K562 (cell line): ENCODE results near the gene CPED1. TPM values are rescaled to one million over a fixed set of nuclear protein-coding genes. Genes with fewer than 3 reads are reported as not detected.

ENCODE experiments used
- ATF4 ChIP-seq: fragments of 450-650 bp; formaldehyde crosslinking; IDR thresholded peaks from 2 replicates; pipeline ENCODE4 v1.4.0; 2022; ENCODE audit warnings: mild to moderate bottlenecking, moderate library complexity
- ATF6 ChIP-seq: sonication (generic); formaldehyde crosslinking; IDR thresholded peaks from 2 replicates; pipeline ENCODE4 v1.4.0; 2020; ENCODE audit warnings: mild to moderate bottlenecking, missing genetic modification reagents
- FOXA3 ChIP-seq, 2 experiments: fragments of 450-650 bp in 1 of 2; sonication (generic) in 1 of 2; formaldehyde crosslinking; IDR thresholded peaks in 1 of 2; conservative IDR thresholded peaks in 1 of 2; 2 replicates each; pipeline versions ENCODE4 v1.4.0 to v1.8.0; 2020 to 2022; ENCODE audit warnings: mild to moderate bottlenecking in 2 of 2, missing genetic modification reagents in 1 of 2
- HDGF ChIP-seq: fragments of 450-650 bp; IDR thresholded peaks from 2 replicates; pipeline ENCODE4 v1.6.1; 2016
- HMBOX1 ChIP-seq: sonication (generic); IDR thresholded peaks from 2 replicates; pipeline ENCODE4 v1.6.1; 2016
- ID3 ChIP-seq, 2 experiments: fragments of 250-450 bp in 1 of 2; fragments of 450-650 bp in 1 of 2; sonication (Bioruptor Pico) in 1 of 2; IDR thresholded peaks; 2 replicates each; pipeline versions ENCODE4 v1.6.1 to v1.8.0; 2016 to 2021; ENCODE audit warnings: mild to moderate bottlenecking in 2 of 2, moderate library complexity in 2 of 2, missing compliant biosample characterization in 1 of 2, missing genetic modification characterization in 1 of 2
- NR2C2 ChIP-seq, 2 experiments: fragments of 200-800 bp in 1 of 2; sonication (Bioruptor generic) in 1 of 2; sonication (generic) in 1 of 2; formaldehyde crosslinking in 1 of 2; IDR thresholded peaks; 2 replicates each; pipeline versions ENCODE4 v1.6.1 to v1.8.0; 2016 to 2022; ENCODE audit warnings: mild to moderate bottlenecking in 1 of 2, missing compliant biosample characterization in 1 of 2, missing genetic modification characterization in 1 of 2, missing genetic modification reagents in 1 of 2
- XRCC5 ChIP-seq: fragments of 200-400 bp; formaldehyde crosslinking; IDR thresholded peaks from 2 replicates; pipeline ENCODE4 v1.6.1; 2017; ENCODE audit warnings: low read depth, mild to moderate bottlenecking, low read length
- ZBTB17 ChIP-seq: fragments of 450-650 bp; formaldehyde crosslinking; IDR thresholded peaks from 2 replicates; pipeline ENCODE4 v1.4.0; 2020; ENCODE audit warnings: mild to moderate bottlenecking
- polyA plus RNA-seq, 8 experiments: library from polyadenylated mRNA; depleted of rRNA in 4 of 8; stranded (reverse) in 5 of 8; unstranded in 3 of 8; fragments of >200 nt; fragmentation: Nextera tagmentation in 2 of 8; fragmentation: Illumina TruSeq in 1 of 8; extraction: Ambion mirVana in 2 of 8; extraction: Trizol in 1 of 8; gene quantifications; 2 replicates each; pipeline versions ENCODE4 v1.2.1 to v1.2.3, GENCODE V29; 2011 to 2014; ENCODE audit warnings: inconsistent platforms in 1 of 8, missing spikeins in 1 of 8
- total RNA-seq, 7 experiments: library from RNA; depleted of rRNA in 6 of 7; stranded (reverse); fragments of >200 nt in 6 of 7; fragmentation: Illumina TruSeq in 2 of 7; extraction: Trizol in 2 of 7; gene quantifications; 2 replicates each; pipeline versions ENCODE4 v1.2.1 to v1.2.3, GENCODE V29; 2011 to 2021; ENCODE audit warnings: low replicate concordance in 1 of 7

The CPED1 gene
- total and polyA plus RNA-seq, 9 of the 15 experiments (the other 6 are each of a cell fraction or from before 2014, with no cell fraction given) = 195 to 393 (median 290) TPM

- TF ChIP-seq ID3 (CRISPR knock-in tag; IDR thresholded peaks at IDR 0.05) = 0 out of 2 replicates have a peak, but pooled peaks have one; percentile 19
- TF ChIP-seq ID3 (tag; IDR thresholded peaks at IDR 0.05) = no peak
- no peak for TF ChIP-seq NR2C2 (CRISPR knock-in tag; IDR thresholded peaks at IDR 0.05)
- peak; percentile 41; the same call in 1 of the 2 replicates for TF ChIP-seq NR2C2 (tag; IDR thresholded peaks at IDR 0.05)
- no peak for TF ChIP-seq HDGF
- TF ChIP-seq XRCC5 = no peak
- TF ChIP-seq HMBOX1 = 0 out of 2 replicates have a peak, but pooled peaks have one; percentile 30
- peak in 1 of 2 experiments; percentile 37; a peak in 2 of 4 replicates for TF ChIP-seq FOXA3 (CRISPR knock-in tag; conservative IDR thresholded peaks at IDR 0.05 in 1 of 2, IDR thresholded peaks at IDR 0.05 in 1 of 2)
- TF ChIP-seq ATF6 (CRISPR knock-in tag) = 0 out of 2 replicates have a peak, but pooled peaks have one; percentile 47
- TF ChIP-seq ATF4 (CRISPR knock-in tag) = no peak
- TF ChIP-seq ZBTB17 (CRISPR knock-in tag) = no peak
- TF ChIP-seq, all 486 proteins: peak for 21
These were observed 35.4 kb downstream of the CPED1 start (continued) for GRCh38 chr7:121023683-121024511.
